Sigmoid colon (tissue), 3 donors: ENCODE measurements around the gene MGST2.
"Not testable (repeated sequence)": the region's sequence is repeated elsewhere in the genome, so short reads cannot be mapped to it uniquely, and the experiment has no call there.

Experiments
- POLR2A ChIP-seq, 2 donors: fragments of 450-650 bp; IDR thresholded peaks; one replicate each; pipeline ENCODE4 v1.6.1; 2016; ENCODE audit warnings: antibody characterized with exemption in 2 of 2, mild to moderate bottlenecking in 2 of 2, moderate library complexity in 2 of 2
- TF ChIP-seq, protein P1 (sequence below), 4 experiments: fragments of 450-650 bp in 3 of 4; fragments of 200-600 bp in 1 of 4; IDR thresholded peaks; one replicate each; pipeline ENCODE4 v1.5.1; 2016 to 2019; ENCODE audit warnings: antibody characterized with exemption in 4 of 4, mild to moderate bottlenecking in 3 of 4, moderate library complexity in 2 of 4

DNA sequence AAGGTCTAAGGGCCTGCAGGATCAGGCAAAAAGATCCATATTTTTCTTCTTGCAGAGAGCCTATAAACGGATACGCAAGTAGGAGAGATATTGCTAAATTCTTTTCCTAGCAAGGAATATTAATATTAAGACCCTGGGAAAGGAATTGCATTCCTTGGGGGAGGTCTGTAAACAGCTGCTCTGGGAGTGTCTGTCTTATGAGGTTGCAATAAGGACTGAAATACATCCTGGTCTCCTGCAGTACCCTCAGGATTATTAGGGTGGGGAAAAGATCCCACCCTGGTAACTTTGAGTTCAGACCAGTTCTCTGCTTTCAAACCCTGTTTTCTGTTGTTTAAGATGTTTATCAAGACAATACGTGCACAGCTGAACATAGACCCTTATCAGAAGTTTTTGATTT is 27.3 kb upstream of the MGST2 start:
- not testable (repeated sequence) for TF ChIP-seq POLR2A (IDR thresholded peaks at IDR 0.05)
- TF ChIP-seq, protein P1, sequence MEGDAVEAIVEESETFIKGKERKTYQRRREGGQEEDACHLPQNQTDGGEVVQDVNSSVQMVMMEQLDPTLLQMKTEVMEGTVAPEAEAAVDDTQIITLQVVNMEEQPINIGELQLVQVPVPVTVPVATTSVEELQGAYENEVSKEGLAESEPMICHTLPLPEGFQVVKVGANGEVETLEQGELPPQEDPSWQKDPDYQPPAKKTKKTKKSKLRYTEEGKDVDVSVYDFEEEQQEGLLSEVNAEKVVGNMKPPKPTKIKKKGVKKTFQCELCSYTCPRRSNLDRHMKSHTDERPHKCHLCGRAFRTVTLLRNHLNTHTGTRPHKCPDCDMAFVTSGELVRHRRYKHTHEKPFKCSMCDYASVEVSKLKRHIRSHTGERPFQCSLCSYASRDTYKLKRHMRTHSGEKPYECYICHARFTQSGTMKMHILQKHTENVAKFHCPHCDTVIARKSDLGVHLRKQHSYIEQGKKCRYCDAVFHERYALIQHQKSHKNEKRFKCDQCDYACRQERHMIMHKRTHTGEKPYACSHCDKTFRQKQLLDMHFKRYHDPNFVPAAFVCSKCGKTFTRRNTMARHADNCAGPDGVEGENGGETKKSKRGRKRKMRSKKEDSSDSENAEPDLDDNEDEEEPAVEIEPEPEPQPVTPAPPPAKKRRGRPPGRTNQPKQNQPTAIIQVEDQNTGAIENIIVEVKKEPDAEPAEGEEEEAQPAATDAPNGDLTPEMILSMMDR (IDR thresholded peaks at IDR 0.05), result not testable (repeated sequence)
